IMR-90 (cell line): ENCODE measurements around the gene PLCL2. TPM values are rescaled to one million over a fixed set of nuclear protein-coding genes. Genes with fewer than 3 reads are reported as not detected.

Experiments
- ATAC-seq: fragments of 200-7000 bp; cut with Tn5 transposase; 2 replicates; pipeline ENCODE4 v1.9.1; 2020; ENCODE audit warnings: low read depth, mild to moderate bottlenecking, moderate library complexity
- BruUV-seq: library from RNA; stranded (reverse); fragments of 400-500 nt; replicated peaks from 2 replicates; lab custom pipeline; 2021; lab: Mats Ljungman, UMichigan
- CTCF ChIA-PET: fragments of 300-600 bp; formaldehyde crosslinking; extraction: SDS; loops from one replicate; lab custom pipeline; 2021; ENCODE audit warnings: antibody characterized with exemption; lab: Yijun Ruan, JAX
- POLR2A ChIA-PET: fragments of 300-600 bp; sonication (Branson Sonifier 250); formaldehyde crosslinking; loops from one replicate; lab custom pipeline; 2022; ENCODE audit warnings: antibody characterized with exemption; ENCODE audit not compliant: unreplicated experiment; lab: Charles Lee
- DNase-seq: peaks from one replicate; pipeline ENCODE4 v3.0.0; 2013
- H2AFZ ChIP-seq: replicated peaks from 2 replicates; pipeline ENCODE3; 2013; ENCODE audit warnings: low read length, mild to moderate bottlenecking; ENCODE audit not compliant: poor library complexity
- H2AK5ac ChIP-seq: 2 replicates; pipeline ENCODE4 v1.6.1; 2013; ENCODE audit warnings: low read depth, low read length, inconsistent platforms
- H2AK9ac ChIP-seq: replicated peaks from 2 replicates; pipeline ENCODE3; 2013; ENCODE audit warnings: mild to moderate bottlenecking, low read depth, low read length, moderate library complexity; ENCODE audit not compliant: poor library complexity
- H2BK120ac ChIP-seq: 2 replicates; pipeline ENCODE4 v1.6.1; 2013; ENCODE audit warnings: low read depth, low read length, inconsistent platforms
- H2BK15ac ChIP-seq: 3 replicates; pipeline ENCODE4 v1.6.1; 2013; ENCODE audit warnings: low read depth, low read length, inconsistent platforms
- H2BK20ac ChIP-seq: 2 replicates; pipeline ENCODE4 v1.6.1; 2013; ENCODE audit warnings: low read depth, mild to moderate bottlenecking, inconsistent platforms, low read length, moderate library complexity
- H2BK5ac ChIP-seq: 2 replicates; pipeline ENCODE4 v1.6.1; 2013; ENCODE audit warnings: mild to moderate bottlenecking, low read depth, low read length, inconsistent platforms; ENCODE audit not compliant: poor library complexity, severe bottlenecking
- H3K14ac ChIP-seq: replicated peaks from 2 replicates; pipeline ENCODE4 v1.6.1; 2013; ENCODE audit warnings: low read depth, low read length, inconsistent platforms
- H3K18ac ChIP-seq: 2 replicates; pipeline ENCODE4 v1.6.1; 2013; ENCODE audit warnings: low read depth, low read length, control low read depth
- H3K23ac ChIP-seq: 2 replicates; pipeline ENCODE4 v1.6.1; 2013; ENCODE audit warnings: low read depth, low read length, inconsistent platforms
- H3K27ac ChIP-seq: 2 replicates; pipeline ENCODE4 v1.5.1; 2013; ENCODE audit warnings: mild to moderate bottlenecking, control low read depth, low read length; ENCODE audit not compliant: insufficient read depth
- H3K27me3 ChIP-seq: 2 replicates; pipeline ENCODE4 v1.6.1; 2013; ENCODE audit warnings: low read length; ENCODE audit not compliant: control insufficient read depth, insufficient read depth
- H3K36me3 ChIP-seq: 2 replicates; pipeline ENCODE4 v1.6.1; 2013; ENCODE audit warnings: low read length, mixed read lengths; ENCODE audit not compliant: control insufficient read depth, insufficient read depth
- H3K4ac ChIP-seq: 2 replicates; pipeline ENCODE4 v1.6.1; 2013; ENCODE audit warnings: low read depth, low read length, inconsistent platforms
- H3K4me1 ChIP-seq: 2 replicates; pipeline ENCODE4 v1.6.1; 2013; ENCODE audit warnings: low read length, mixed read lengths; ENCODE audit not compliant: control insufficient read depth, insufficient read depth
- H3K4me2 ChIP-seq: 2 replicates; pipeline ENCODE4 v1.6.1; 2013; ENCODE audit warnings: low read depth, mild to moderate bottlenecking, control low read depth, low read length, moderate library complexity
- H3K4me3 ChIP-seq: 2 replicates; pipeline ENCODE4 v1.5.1; 2013; ENCODE audit warnings: low read depth, mild to moderate bottlenecking, control low read depth, low read length, moderate library complexity; ENCODE audit not compliant: insufficient read depth
- H3K56ac ChIP-seq: 2 replicates; pipeline ENCODE4 v1.6.1; 2013; ENCODE audit warnings: low read length, inconsistent platforms; ENCODE audit not compliant: insufficient read depth; ENCODE audit errors: extremely low read depth
- H3K79me1 ChIP-seq, 2 experiments: 2 replicates each; pipeline ENCODE4 v1.6.1; 2013; ENCODE audit warnings: low read length in 2 of 2, inconsistent platforms in 1 of 2, low read depth in 1 of 2
- H3K9ac ChIP-seq: 2 replicates; pipeline ENCODE4 v1.6.1; 2013; ENCODE audit warnings: low read depth, low read length, control low read depth
- H3K9me1 ChIP-seq: 2 replicates; pipeline ENCODE4 v1.6.1; 2013; ENCODE audit warnings: low read length, inconsistent platforms; ENCODE audit not compliant: insufficient read depth
- H3K9me3 ChIP-seq: 2 replicates; pipeline ENCODE4 v1.6.1; 2013; ENCODE audit warnings: low read length; ENCODE audit not compliant: control insufficient read depth, insufficient read depth
- H4K20me1 ChIP-seq: 2 replicates; pipeline ENCODE4 v1.6.1; 2013; ENCODE audit warnings: low read length, inconsistent platforms; ENCODE audit not compliant: insufficient read depth
- H4K5ac ChIP-seq: 2 replicates; pipeline ENCODE4 v1.6.1; 2013; ENCODE audit warnings: mild to moderate bottlenecking, low read depth, low read length, control low read depth
- H4K8ac ChIP-seq, 2 experiments: 2 replicates each; pipeline ENCODE4 v1.6.1; 2013; ENCODE audit warnings: low read depth in 2 of 2, low read length in 2 of 2, control low read depth in 1 of 2, inconsistent platforms in 1 of 2
- H4K91ac ChIP-seq: 2 replicates; pipeline ENCODE4 v1.6.1; 2013; ENCODE audit warnings: low read depth, low read length, inconsistent platforms; ENCODE audit not compliant: insufficient read depth
- CEBPB ChIP-seq: IDR thresholded peaks from 2 replicates; pipeline ENCODE4 v1.6.1; 2012; ENCODE audit warnings: low read depth, low read length, improper control_type of control experiment
- RAD21 ChIP-seq: IDR thresholded peaks from 2 replicates; pipeline ENCODE4 v1.6.1; 2012; ENCODE audit warnings: low read length, improper control_type of control experiment
- RCOR1 ChIP-seq: IDR thresholded peaks from 2 replicates; pipeline ENCODE4 v1.6.1; 2012; ENCODE audit warnings: mild to moderate bottlenecking, low read length, improper control_type of control experiment; ENCODE audit not compliant: insufficient replicate concordance
- RFX5 ChIP-seq: IDR thresholded peaks from 2 replicates; pipeline ENCODE4 v1.8.0; 2012; ENCODE audit warnings: low read depth, mild to moderate bottlenecking, low read length, moderate library complexity
- WGBS, 2 experiments: methylation state at CpG; one replicate each; pipeline versions ENCODE4 v1.1.5 to v1.1.7; 2013; ENCODE audit warnings: missing lambda C conversion rate in 2 of 2; ENCODE audit not compliant: insufficient read length in 1 of 2; ENCODE audit errors: extremely low coverage in 2 of 2; 5-methylcytosine and 5-hydroxymethylcytosine counted together
- dilution Hi-C: fragments of 300-500 bp; cut with HindIII; formaldehyde crosslinking; loops from one replicate; pipeline ENCODE4 v1.14.3; 2018; ENCODE audit warnings: low sequenced_read_pairs; ENCODE audit not compliant: unreplicated experiment
- in situ Hi-C: fragments of 300-500 bp; cut with MboI; formaldehyde crosslinking; loops from 3 replicates; pipeline ENCODE4 v1.14.3; 2019; ENCODE audit warnings: low sequenced_read_pairs, inconsistent platforms, mixed read lengths
- intact Hi-C: fragments of 100-400 bp; cut with micrococcal nuclease; formaldehyde crosslinking; loops from 2 replicates; pipeline ENCODE4 v1.10.0; 2022
- polyA plus RNA-seq, 3 experiments: library from polyadenylated mRNA; depleted of rRNA; stranded (reverse); fragments of >200 nt; gene quantifications; 2 replicates each; pipeline ENCODE4 v1.2.3, GENCODE V29; 2012; ENCODE audit warnings: low replicate concordance in 1 of 3
- total RNA-seq: library from RNA; depleted of rRNA; stranded (reverse); fragments of >200 nt; gene quantifications from 2 replicates; pipeline ENCODE4 v1.2.3, GENCODE V29; 2012
- TF ChIP-seq, protein P1 (sequence below): conservative IDR thresholded peaks from 2 replicates; pipeline ENCODE4 v1.5.1; 2012; ENCODE audit warnings: mild to moderate bottlenecking, low read depth, low read length, improper control_type of control experiment

The PLCL2 gene
- total and polyA plus RNA-seq, 2 of the 4 experiments (the other 2 are of a cell fraction): 0.92 to 3.8 TPM

- Histone ChIP-seq H4K8ac (no peak overlapping the region), H3K27ac (no peak overlapping the region), H4K5ac (no peak overlapping the region), H2BK5ac (no peak overlapping the region), H2BK20ac (no peak overlapping the region), H3K9me1 (no peaks in the 10 kb centered on the region), H4K91ac (no peak overlapping the region), H2AK5ac (no peak overlapping the region), H4K20me1 (no peaks in the 10 kb centered on the region), H3K9ac (no peak overlapping the region), H3K4me1 (no peaks in the 10 kb centered on the region), H3K4ac (no peak overlapping the region), H2AFZ (no peak overlapping the region), H3K4me3 (no peak overlapping the region), H2AK9ac (peak overlapping the region; percentile 5), H3K4me2 (no peak overlapping the region), H3K9me3 (no peaks in the 10 kb centered on the region), H3K56ac (no peak overlapping the region), H2BK15ac (no peak overlapping the region), H3K27me3 (no peaks in the 10 kb centered on the region; the same call in 1 of the 2 replicates), H3K14ac (no peak overlapping the region), H2BK120ac (no peak overlapping the region), H3K18ac (no peak overlapping the region), H3K23ac (no peak overlapping the region), H3K36me3 (no peaks in the 10 kb centered on the region), H3K79me1 (no peaks in the 10 kb centered on the region)
- in situ Hi-C loops: no loop called here
- no CpG with 5 or more reads among the region's 8 CpGs for WGBS, 2 experiments
- ChIA-PET POLR2A (no interaction called here), CTCF (no interaction called here)
- BruUV-seq: no TSS peak
- no peak for DNase-seq
- dilution Hi-C loops: no loop called here
- no peak for ATAC-seq
- TF ChIP-seq RAD21 (no peak), CEBPB (peak; percentile 40), RCOR1 (no peak), RFX5 (no peak)
- TF ChIP-seq, protein P1, sequence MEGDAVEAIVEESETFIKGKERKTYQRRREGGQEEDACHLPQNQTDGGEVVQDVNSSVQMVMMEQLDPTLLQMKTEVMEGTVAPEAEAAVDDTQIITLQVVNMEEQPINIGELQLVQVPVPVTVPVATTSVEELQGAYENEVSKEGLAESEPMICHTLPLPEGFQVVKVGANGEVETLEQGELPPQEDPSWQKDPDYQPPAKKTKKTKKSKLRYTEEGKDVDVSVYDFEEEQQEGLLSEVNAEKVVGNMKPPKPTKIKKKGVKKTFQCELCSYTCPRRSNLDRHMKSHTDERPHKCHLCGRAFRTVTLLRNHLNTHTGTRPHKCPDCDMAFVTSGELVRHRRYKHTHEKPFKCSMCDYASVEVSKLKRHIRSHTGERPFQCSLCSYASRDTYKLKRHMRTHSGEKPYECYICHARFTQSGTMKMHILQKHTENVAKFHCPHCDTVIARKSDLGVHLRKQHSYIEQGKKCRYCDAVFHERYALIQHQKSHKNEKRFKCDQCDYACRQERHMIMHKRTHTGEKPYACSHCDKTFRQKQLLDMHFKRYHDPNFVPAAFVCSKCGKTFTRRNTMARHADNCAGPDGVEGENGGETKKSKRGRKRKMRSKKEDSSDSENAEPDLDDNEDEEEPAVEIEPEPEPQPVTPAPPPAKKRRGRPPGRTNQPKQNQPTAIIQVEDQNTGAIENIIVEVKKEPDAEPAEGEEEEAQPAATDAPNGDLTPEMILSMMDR: no peak
- intact Hi-C loops: no loop called here
These were observed 231.3 kb downstream of the PLCL2 start for GRCh38 chr3:17116007-17116600.
